HG02678 (cell line): ENCODE results near the gene ZMAT5.

ENCODE experiments used
- ATAC-seq: cut with Tn5 transposase; IDR thresholded peaks from one replicate; pipeline ENCODE4 v1.9.1; 2021; ENCODE audit warnings: mild to moderate bottlenecking, moderate library complexity; ENCODE audit not compliant: unreplicated experiment

Gene ZMAT5

GRCh38 chr22:29787371-29787980 lies 20.7 kb upstream of the ZMAT5 start:
- no peak for ATAC-seq

- ATAC-seq: no peak
Observed at GRCh38 chr22:29786031-29786430, 19.2 kb upstream of the ZMAT5 start.

DNA sequence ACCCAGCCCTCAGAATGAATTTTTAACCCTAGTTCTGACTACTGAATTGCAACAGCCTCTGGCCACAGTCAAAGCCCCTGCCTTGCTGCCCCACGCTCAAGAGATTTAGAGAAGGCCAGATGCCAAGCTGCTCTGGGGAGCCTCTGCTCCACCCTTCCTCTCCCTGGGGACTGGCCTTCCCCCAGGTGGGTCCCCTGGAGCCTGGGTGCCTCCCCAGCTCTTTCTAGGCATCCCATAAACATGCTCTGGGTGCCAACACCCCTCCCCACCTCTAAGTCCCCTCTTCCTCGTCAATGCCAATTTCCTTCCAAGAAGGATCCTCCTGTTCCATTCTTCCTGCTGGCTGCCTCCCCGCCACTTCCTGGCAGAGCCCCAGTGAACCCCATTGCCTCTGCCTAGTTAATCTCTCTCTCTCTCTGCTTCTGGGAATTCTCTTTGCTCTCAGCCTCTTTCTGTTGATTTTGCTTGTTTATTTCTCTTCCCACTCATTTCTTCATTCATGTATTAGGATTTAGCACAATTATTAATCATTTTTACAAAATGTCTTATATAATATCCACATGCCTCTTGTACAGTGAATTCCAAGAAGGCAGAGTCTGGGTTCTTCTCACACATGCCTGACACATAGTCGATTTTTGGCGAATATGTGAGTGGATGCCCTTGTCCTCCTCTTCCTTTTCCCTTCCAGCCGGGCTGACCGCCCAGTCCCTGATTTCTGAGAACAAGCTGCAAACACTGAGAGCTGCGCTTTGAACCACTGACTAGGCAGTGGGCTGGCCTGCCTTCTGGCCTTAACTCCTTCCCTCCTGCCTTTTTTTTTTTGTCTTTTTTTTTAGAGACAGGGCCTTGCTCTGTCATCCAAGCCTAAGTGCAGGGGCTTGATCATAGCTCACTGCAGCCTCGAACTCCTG lies 17.9 kb upstream of the ZMAT5 start:
- ATAC-seq: no peak

- no peak for ATAC-seq
Observed at GRCh38 chr22:29782061-29782845, 15.4 kb upstream of the ZMAT5 start.

DNA sequence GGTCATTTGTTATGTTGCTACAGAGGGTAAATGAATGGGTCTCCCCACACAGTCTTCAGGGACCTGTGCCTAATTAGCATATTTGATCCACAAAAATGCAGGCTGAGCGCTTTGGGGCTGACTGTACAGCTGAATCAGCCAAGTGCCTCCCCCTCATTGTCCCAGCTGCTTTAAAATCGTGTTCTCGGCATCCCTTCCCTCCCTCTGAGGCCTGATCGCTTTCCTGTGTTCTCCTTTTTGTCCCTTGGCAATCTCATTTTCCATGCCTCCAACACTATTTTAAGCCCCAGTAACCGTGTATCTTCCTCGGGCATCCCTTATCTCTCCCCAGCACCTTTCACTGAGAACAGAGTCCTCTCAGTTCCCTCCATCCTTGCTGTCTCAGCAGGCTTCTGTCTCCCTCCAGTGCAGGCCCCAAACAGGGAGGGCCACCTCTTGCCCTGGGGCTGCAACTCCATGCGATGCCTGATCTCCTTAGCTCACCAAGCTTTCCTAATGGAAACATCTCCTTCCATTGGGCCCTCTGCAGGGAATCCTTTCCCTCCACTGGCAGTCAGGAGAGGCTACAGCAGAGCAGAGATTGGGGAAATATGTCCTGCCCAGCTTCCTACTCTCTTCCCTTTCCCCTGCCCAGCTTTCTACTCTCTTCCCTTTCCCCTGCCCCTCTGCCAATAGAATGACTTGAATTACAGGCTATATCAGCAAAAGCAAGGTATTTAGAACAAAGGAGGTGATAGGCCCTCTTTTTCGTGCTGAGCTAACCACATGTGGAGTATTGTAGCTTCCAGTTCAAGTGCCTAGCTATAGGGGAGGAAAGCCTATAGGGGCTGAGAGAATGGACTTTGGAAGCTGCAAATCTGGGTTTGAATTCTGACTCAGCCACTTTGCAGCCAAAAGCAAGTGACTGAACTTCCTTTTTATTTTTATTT lies 14.2 kb upstream of the ZMAT5 start:
- no peak for ATAC-seq

DNA sequence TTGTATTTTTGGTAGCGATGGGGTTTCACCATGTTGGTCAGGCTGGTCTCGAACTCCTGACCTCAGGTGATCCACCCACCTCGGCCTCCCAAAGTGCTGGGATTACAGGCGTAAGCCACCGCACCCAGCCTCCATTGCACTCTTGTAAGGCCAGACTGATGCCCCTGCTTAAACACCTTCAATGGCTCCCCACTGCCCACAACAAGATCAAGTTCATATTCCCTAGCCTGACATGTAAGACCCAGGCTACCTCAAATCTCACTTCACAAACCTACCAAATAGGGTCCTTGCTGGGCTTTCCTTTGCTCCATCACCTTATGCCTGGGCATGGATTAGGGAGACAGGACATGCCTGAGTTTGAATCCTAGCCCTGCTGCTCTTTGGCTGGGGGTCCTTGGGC lies 13.4 kb upstream of the ZMAT5 start:
- ATAC-seq: no peak

GRCh38 chr22:29773233-29773632 lies 6.4 kb upstream of the ZMAT5 start:
- ATAC-seq: no peak

DNA sequence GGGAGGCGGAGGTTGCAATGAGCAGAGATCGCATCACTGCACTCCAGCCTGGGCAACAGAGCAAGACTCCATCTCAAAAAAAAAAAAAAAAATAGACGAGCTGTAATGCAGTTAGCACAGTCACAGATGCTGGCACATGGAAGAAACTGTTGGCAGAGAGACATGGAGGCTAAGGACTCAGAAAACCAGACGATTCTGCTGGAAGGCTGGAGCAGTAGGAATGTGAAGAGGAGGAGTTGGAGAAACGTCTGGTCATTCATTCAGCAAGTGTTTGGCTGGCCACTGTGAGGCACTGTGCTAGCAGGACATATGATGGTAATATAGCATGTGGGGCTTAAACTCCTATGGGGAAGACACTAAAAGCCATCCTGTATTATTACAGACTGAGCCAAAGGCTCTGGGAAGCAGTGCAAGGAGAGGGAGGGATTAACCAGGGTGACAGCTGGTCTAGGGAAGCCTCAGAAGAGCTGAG lies 5.4 kb upstream of the ZMAT5 start:
- no peak for ATAC-seq

DNA sequence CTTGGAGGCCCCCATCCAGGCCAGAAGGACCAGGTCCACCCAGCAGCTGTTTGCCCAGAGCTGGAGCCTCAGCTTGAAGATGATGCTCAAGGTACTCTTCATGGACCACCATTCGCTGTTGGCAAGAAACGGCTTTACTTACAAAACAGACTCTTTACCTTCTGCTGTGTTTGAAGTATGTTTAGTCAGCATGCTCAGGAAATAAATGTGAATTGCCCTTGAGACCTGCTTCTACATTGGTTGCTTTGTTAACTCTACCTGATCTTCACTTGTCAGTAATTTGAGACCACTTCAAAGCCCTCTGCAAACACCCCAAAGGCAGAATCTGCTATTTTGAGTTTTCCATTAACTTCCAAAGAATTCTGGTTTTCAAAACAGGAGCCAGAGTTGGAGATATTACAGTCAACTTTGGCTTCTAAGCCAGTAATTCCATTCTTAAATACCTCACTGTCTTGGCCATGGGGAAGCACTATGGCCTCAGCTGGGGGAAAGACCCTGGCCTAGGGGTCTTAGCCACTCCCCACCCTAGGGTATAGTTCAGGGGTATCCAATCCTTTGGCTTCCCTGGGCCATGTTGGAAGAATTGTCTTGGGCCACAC lies 3.0 kb upstream of the ZMAT5 start:
- no peak for ATAC-seq

GRCh38 chr22:29768052-29768693 lies 1.4 kb upstream of the ZMAT5 start:
- ATAC-seq: no peak

GRCh38 chr22:29767171-29768051 lies 604 bp upstream of the ZMAT5 start, which contains the start of gene UQCR10:
Gene UQCR10 (plus strand): TSS chr22:29767369. CDS start chr22:29767399, 30 bp downstream.
- peak; percentile 72 for ATAC-seq

GRCh38 chr22:29765905-29766631 lies 739 bp downstream of the ZMAT5 start:
- ATAC-seq: no peak

DNA sequence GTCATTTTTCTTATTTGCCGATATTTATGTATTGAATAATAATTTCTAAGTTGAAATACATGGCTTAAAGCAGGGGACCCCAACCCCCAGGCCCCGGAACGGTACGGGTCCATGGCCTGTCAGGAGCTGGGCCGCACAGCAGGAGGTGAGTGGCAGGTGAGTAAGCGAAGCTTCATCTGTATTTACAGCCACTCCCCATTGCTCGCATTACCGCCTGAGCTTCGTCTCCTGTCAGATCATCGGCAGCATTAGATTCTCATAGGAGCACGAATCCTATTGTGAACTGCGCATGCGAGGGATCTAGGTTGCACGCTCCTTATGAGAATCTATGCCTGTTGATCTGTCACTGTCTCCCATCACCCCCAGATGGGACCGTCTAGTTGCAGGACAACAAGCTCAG lies 4.5 kb downstream of the ZMAT5 start:
- ATAC-seq: no peak

- no peak for ATAC-seq
Observed at GRCh38 chr22:29758959-29759358, 7.8 kb downstream of the ZMAT5 start.

- no peak for ATAC-seq
Observed at GRCh38 chr22:29758068-29758622, 8.7 kb downstream of the ZMAT5 start.

GRCh38 chr22:29757096-29757495 lies 9.7 kb downstream of the ZMAT5 start:
- ATAC-seq: no peak

- no peak for ATAC-seq
Observed at GRCh38 chr22:29756341-29756740, 10.5 kb downstream of the ZMAT5 start.
